HepG2 (cell line): ENCODE data around the gene EDN3.

ENCODE experiments used
- BRCA1 ChIP-seq: sonication (generic); formaldehyde crosslinking; IDR thresholded peaks from 2 replicates; pipeline ENCODE4 v1.4.0; 2020; ENCODE audit warnings: missing genetic modification reagents
- CC2D1A ChIP-seq: sonication (generic); formaldehyde crosslinking; IDR thresholded peaks from 2 replicates; pipeline ENCODE4 v1.8.1; 2023; ENCODE audit warnings: mild to moderate bottlenecking, missing genetic modification reagents
- GABPA ChIP-seq, 2 experiments: IDR thresholded peaks; 2 replicates each; pipeline ENCODE4 v1.6.1; 2011 to 2016; ENCODE audit warnings: low read depth in 2 of 2, low read length in 1 of 2, missing biosample characterization in 1 of 2, missing genetic modification characterization in 1 of 2
- HDAC1 ChIP-seq: sonication (generic); formaldehyde crosslinking; IDR thresholded peaks from 2 replicates; pipeline ENCODE4 v1.5.1; 2020; ENCODE audit warnings: mild to moderate bottlenecking, missing genetic modification reagents
- KDM5B ChIP-seq: sonication (generic); formaldehyde crosslinking; IDR thresholded peaks from 2 replicates; pipeline ENCODE4 v1.4.0; 2020; ENCODE audit warnings: missing genetic modification reagents, mild to moderate bottlenecking, borderline replicate concordance
- POLR2AphosphoS5 ChIP-seq: IDR thresholded peaks from 2 replicates; pipeline ENCODE4 v1.6.1; 2012; ENCODE audit warnings: low read depth, low read length
- PRDM10 ChIP-seq: sonication (generic); formaldehyde crosslinking; IDR thresholded peaks from 2 replicates; pipeline ENCODE4 v1.4.0; 2020; ENCODE audit warnings: low read depth, missing genetic modification reagents
- TAF1 ChIP-seq: sonication (generic); formaldehyde crosslinking; IDR thresholded peaks from 2 replicates; pipeline ENCODE4 v1.4.0; 2020; ENCODE audit warnings: missing genetic modification reagents
- ZKSCAN1 ChIP-seq: fragments of 150-350 bp; IDR thresholded peaks from 2 replicates; pipeline ENCODE4 v1.6.1; 2014; ENCODE audit warnings: low read length
- ZNF792 ChIP-seq: IDR thresholded peaks from 2 replicates; pipeline ENCODE4 v1.6.1; 2016
- TF ChIP-seq, protein P1 (sequence below): fragments of 450-650 bp; IDR thresholded peaks from 2 replicates; pipeline ENCODE4 v1.6.1; 2017; ENCODE audit warnings: mild to moderate bottlenecking
- TF ChIP-seq, protein P2 (sequence below): sonication (generic); formaldehyde crosslinking; IDR thresholded peaks from 2 replicates; pipeline ENCODE4 v1.5.1; 2020; ENCODE audit warnings: mild to moderate bottlenecking, missing genetic modification reagents, moderate library complexity

- TF ChIP-seq CC2D1A (no peak), ZNF792 (no peak), HDAC1 (no peak), POLR2AphosphoS5 (no peak), GABPA (IDR thresholded peaks at IDR 0.05; ENCODE audit: low read depth, low read length) (no peak), GABPA (CRISPR knock-in tag; IDR thresholded peaks at IDR 0.05; ENCODE audit: low read depth) (no peak), TAF1 (CRISPR knock-in tag) (no peak), KDM5B (CRISPR knock-in tag) (no peak), ZKSCAN1 (no peak), BRCA1 (CRISPR knock-in tag) (no peak), PRDM10 (CRISPR knock-in tag) (no peak)
- TF ChIP-seq, protein P1, sequence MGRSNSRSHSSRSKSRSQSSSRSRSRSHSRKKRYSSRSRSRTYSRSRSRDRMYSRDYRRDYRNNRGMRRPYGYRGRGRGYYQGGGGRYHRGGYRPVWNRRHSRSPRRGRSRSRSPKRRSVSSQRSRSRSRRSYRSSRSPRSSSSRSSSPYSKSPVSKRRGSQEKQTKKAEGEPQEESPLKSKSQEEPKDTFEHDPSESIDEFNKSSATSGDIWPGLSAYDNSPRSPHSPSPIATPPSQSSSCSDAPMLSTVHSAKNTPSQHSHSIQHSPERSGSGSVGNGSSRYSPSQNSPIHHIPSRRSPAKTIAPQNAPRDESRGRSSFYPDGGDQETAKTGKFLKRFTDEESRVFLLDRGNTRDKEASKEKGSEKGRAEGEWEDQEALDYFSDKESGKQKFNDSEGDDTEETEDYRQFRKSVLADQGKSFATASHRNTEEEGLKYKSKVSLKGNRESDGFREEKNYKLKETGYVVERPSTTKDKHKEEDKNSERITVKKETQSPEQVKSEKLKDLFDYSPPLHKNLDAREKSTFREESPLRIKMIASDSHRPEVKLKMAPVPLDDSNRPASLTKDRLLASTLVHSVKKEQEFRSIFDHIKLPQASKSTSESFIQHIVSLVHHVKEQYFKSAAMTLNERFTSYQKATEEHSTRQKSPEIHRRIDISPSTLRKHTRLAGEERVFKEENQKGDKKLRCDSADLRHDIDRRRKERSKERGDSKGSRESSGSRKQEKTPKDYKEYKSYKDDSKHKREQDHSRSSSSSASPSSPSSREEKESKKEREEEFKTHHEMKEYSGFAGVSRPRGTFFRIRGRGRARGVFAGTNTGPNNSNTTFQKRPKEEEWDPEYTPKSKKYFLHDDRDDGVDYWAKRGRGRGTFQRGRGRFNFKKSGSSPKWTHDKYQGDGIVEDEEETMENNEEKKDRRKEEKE, result no peak
- TF ChIP-seq, protein P2, sequence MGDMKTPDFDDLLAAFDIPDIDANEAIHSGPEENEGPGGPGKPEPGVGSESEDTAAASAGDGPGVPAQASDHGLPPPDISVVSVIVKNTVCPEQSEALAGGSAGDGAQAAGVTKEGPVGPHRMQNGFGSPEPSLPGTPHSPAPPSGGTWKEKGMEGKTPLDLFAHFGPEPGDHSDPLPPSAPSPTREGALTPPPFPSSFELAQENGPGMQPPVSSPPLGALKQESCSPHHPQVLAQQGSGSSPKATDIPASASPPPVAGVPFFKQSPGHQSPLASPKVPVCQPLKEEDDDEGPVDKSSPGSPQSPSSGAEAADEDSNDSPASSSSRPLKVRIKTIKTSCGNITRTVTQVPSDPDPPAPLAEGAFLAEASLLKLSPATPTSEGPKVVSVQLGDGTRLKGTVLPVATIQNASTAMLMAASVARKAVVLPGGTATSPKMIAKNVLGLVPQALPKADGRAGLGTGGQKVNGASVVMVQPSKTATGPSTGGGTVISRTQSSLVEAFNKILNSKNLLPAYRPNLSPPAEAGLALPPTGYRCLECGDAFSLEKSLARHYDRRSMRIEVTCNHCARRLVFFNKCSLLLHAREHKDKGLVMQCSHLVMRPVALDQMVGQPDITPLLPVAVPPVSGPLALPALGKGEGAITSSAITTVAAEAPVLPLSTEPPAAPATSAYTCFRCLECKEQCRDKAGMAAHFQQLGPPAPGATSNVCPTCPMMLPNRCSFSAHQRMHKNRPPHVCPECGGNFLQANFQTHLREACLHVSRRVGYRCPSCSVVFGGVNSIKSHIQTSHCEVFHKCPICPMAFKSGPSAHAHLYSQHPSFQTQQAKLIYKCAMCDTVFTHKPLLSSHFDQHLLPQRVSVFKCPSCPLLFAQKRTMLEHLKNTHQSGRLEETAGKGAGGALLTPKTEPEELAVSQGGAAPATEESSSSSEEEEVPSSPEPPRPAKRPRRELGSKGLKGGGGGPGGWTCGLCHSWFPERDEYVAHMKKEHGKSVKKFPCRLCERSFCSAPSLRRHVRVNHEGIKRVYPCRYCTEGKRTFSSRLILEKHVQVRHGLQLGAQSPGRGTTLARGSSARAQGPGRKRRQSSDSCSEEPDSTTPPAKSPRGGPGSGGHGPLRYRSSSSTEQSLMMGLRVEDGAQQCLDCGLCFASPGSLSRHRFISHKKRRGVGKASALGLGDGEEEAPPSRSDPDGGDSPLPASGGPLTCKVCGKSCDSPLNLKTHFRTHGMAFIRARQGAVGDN (CRISPR knock-in tag), result no peak
These were observed 21.7 kb downstream of the EDN3 start for GRCh38 chr20:59322081-59322480.
